AML-193 (cell line): ENCODE results near the gene APBB1.
"Not testable (repeated sequence)": the region's sequence is repeated elsewhere in the genome, so short reads cannot be mapped to it uniquely, and the experiment has no call there.

Experiments
- DNase-seq, 2 experiments: peaks; one replicate each; lab custom pipeline; 2025; lab: John Stamatoyannopoulos, UW

APBB1 gene

GRCh38 chr11:6417907-6418556, 862 bp downstream of the APBB1 start:
- no peak for DNase-seq

GRCh38 chr11:6415797-6416196, 3.1 kb downstream of the APBB1 start:
- DNase-seq, result no peak

- DNase-seq, result peak; percentile 78 to 81
Observed at GRCh38 chr11:6414874-6415328, 4.0 kb downstream of the APBB1 start.

- DNase-seq, result no peak
Observed at GRCh38 chr11:6413791-6414201, 5.1 kb downstream of the APBB1 start.

- DNase-seq, result no peak
Observed at GRCh38 chr11:6411594-6412031, 7.3 kb downstream of the APBB1 start.

- DNase-seq, result no peak
Observed at GRCh38 chr11:6410695-6411430, 8.0 kb downstream of the APBB1 start.

GRCh38 chr11:6406370-6406769, 12.5 kb downstream of the APBB1 start:
- no peak for DNase-seq

GRCh38 chr11:6405846-6406245, 13.0 kb downstream of the APBB1 start:
- DNase-seq, result no peak

- no peak for DNase-seq
Observed at GRCh38 chr11:6405052-6405667, 13.7 kb downstream of the APBB1 start.

GRCh38 chr11:6404342-6405051, 14.4 kb downstream of the APBB1 start:
- no peak for DNase-seq

- no peak for DNase-seq
Observed at GRCh38 chr11:6403539-6403938, 15.4 kb downstream of the APBB1 start.

GRCh38 chr11:6402561-6402981, 16.3 kb downstream of the APBB1 start:
- no peak for DNase-seq

GRCh38 chr11:6402061-6402470, 16.8 kb downstream of the APBB1 start:
- no peak for DNase-seq

GRCh38 chr11:6401464-6401863, 17.4 kb downstream of the APBB1 start:
- no peak for DNase-seq

- DNase-seq, result no peak
Observed at GRCh38 chr11:6400431-6401345, 18.2 kb downstream of the APBB1 start.

GRCh38 chr11:6397636-6398035, 21.3 kb downstream of the APBB1 start:
- DNase-seq, result no peak

GRCh38 chr11:6397156-6397555, 21.7 kb downstream of the APBB1 start:
- no peak for DNase-seq

GRCh38 chr11:6395470-6396060, 23.3 kb downstream of the APBB1 start:
- no peak for DNase-seq

- DNase-seq, result no peak
Observed at GRCh38 chr11:6393989-6394670, 24.8 kb downstream of the APBB1 start.

GRCh38 chr11:6392251-6392650, 26.6 kb downstream of the APBB1 start:
- DNase-seq, result not testable (repeated sequence)
